NCI-H2029 (cell line): ENCODE results near the gene KIAA1755.
"Not testable (repeated sequence)": the region's sequence is repeated elsewhere in the genome, so short reads cannot be mapped to it uniquely, and the experiment has no call there.

ENCODE experiments used
- DNase-seq: peaks from one replicate; lab custom pipeline; 2025; lab: John Stamatoyannopoulos, UW

KIAA1755 gene

DNA sequence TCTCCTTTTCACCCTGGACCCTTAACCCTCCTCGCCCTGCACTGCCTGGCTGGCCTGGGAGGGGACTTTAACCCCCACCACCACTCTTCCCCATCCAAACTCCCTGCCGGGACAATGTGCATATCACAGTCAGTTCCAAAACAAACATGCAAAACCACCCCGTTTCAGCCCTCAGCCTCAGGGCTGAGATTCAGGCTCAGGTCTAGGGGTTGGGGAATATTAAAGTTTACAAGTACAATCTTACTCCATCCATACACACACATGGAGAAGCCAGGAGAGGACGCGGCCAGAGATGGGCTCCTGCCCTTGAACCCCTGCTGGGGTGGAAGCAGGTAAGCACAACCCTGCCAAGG is 534 bp downstream of the KIAA1755 start:
- DNase-seq: no peak

DNA sequence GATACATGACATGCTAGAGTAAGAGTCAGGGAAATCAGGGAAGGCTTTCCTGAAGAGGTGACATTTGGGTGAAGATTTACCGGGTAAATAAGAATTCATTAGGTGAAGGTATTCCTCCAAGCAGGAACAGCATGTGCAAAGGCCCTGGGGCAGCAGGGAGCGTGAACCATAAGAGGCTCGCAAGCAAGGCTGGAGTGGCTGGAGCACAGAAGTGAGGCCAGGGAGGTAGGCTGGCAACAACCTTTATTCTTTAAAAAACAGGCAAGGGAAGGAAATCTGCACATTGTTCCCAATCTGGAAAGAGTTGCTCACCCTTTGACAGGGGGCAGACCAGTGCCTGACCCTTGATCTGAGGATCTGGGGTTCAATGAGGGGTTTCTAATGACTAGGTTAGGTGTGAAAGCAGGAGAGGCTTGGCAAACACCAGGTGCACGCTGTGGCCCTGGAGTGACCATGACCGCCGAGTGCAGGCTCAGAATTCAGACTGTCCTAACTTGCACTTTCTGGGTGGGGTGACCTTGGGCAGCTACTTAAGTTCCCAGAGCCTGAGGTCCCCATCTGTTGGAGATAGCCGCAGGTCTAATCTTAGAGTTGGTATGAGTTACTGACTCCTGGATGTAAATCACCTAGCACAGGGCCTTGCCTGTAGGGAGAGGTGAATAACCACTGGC is 1.9 kb downstream of the KIAA1755 start:
- no peak for DNase-seq

DNA sequence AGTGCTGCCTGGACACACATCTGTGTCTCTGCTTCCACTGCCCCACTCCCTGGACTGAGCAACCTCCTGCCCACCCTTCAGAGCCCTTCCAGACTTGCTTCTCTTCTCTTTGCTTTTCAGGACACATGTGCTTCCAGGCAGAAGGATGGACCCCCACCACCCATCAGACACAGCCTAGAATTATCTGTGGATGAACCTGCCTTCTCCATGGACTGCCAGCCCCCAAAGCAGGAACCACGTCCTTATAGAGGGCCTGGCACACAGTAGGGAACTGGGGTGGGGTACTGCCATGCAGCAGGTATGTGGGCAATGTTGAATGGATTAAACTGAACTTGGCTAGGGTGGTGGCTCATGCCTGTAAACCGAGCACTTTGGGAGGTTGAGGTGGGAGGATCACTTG is 3.6 kb downstream of the KIAA1755 start:
- no peak for DNase-seq

DNA sequence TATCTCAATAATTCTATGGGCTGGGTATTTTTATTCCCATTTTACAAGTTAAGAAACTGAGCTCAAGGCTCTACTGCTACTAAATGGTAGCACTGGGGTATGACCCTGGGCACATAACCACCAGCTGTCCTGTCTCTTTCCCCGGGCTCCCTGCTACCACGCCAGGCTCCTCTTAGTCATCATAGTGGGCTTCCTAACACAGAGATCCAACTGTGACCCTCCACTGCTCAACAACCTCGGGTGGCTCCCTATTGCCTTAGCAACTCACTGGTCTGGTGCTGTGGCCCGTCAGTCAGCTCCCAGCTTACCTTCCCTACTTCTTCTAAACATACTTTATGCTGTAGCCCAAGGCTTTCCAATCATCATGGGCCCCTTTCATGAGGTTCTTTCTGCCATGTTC is 4.5 kb downstream of the KIAA1755 start:
- no peak for DNase-seq

DNA sequence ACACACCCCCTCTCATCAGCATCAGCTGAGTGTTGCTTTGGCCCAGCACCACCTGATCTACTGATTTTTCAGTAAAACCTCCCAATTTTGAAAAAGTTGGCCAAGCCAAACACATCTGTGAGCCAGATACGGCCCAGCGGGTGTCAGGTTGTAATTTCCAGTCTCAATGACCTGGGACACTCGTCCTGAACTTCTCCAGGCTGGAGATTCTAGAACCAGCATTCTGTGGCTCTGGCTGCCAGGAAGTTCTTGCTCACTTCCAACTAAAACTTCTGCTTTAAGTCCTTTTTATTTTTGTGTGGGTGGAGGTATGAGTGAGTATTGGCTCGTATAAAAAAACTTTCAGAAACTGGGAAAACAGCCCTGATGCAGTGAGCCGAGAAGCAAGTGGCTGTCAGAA is 5.1 kb downstream of the KIAA1755 start:
- no peak for DNase-seq

DNA sequence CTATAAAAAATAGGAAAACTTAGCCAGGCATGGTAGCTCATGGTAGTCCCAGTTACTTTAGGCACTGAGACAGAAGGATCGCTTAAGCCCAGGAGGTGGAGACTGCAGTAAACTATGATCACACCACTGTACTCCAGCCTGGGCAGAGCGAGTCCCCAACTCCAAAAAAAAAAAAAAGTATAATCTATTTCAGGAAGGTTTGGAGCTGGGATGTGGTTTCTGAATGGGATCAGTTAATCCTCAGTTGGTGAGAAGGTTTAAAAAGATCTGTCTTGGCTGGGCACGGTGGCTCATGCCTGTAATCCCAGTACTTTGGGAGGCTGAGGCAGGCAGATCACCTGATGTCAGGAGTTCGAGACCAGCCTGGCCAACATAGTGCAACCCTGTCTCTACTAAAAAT is 5.9 kb downstream of the KIAA1755 start:
- DNase-seq: not testable (repeated sequence)

DNA sequence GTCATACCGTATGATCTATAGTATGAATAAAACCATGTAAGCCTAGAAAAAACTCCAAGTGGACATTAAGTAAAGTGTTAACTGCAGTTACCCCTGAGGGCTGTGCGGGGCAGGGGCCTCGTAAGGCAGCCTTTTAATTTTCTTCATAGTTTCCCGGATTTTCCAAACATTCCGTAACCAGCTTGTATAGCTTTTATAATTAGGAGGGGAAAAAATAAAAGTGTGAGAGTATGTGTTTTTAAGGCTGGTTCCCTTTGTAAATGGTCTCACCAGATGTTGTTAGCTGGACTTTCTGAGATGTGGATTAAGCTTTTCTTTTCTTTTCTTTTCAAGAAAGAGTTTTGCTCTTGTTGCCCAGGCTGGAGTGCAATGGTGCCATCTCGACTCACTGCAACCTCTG is 7.0 kb downstream of the KIAA1755 start:
- DNase-seq: no peak

DNA sequence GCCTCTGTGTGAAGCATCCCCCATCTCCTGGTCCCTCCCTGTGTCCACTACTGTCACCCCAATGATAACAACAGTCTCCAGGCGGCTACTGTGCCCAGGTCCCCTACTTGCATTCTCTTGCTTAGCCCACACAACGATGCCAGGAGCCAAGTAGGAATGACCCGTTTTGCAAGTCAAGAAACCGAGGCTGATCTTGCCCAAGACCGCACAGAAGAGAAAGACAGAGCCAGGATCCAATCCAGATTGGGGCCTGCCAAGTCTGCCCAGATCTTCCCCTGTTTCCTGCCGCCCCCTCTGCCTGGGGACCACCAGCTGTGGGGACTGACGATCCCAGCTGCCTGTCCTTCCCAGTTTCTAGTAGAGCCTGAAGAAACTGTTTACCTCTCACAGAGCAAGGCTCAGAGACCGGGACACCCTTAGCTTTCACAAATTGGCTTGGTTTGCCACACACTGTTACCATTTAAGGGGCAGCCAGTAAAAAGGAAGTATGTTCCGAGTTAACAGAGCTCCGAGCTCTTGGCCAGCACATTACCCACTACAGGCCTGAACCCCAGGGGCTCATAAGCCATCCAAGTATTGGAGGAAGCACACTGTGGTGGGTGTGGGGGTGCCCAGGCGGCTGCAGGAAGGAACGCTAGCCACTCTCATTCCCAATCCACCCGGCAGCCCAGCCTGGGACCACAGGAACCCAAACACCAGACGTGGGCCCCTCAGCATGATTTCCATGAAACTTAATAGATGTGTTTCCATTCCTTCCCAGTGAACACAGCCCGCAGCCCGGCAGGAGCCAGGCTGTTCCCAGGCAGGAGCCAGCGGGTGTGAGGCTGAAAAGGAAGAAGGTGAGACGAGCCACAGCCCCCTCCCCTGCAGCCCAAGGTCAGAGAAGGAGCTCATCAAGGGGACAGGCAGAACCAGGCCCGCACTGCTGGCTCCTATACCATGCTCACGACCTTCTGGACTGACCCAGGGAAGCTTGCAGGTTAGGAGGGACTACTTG is 7.9 kb downstream of the KIAA1755 start:
- DNase-seq: no peak

DNA sequence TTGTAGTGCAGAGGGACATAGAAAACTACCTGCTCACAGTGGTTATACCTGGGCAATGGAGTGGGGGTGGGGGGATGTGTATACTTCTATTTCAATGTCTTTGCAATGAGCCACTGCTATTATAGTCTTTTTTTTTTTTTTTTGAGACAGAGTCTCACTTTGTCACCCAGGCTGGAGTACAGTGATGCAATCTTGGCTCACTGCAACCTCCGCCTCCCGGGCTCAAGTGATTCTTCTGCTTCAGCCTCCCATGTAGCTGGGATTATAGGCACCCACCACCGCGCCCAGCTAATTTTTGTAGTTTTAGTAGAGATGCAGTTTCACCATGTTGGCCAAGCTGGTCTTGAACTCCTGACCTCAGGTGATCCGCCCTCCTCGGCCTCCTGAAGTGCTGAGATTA is 9.1 kb downstream of the KIAA1755 start:
- DNase-seq: not testable (repeated sequence)

DNA sequence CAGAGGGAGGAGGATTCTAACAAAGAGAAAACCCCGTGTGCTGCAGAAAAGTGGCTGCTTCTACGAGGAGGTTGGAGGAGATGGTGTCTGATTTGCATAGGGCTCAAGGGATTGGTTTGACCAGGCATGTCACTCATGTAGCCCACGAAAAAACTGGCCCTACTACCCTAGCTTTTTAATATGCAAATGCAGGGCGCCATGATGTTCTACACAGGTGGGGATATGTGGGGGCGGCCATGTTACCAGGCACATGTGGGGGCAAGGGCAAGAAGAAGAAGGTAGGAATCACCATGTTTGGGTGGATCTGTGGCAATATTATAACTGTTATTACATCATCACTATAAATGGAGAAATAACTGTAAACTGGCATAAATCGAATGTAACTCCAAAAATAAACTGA is 9.9 kb downstream of the KIAA1755 start:
- DNase-seq: no peak

DNA sequence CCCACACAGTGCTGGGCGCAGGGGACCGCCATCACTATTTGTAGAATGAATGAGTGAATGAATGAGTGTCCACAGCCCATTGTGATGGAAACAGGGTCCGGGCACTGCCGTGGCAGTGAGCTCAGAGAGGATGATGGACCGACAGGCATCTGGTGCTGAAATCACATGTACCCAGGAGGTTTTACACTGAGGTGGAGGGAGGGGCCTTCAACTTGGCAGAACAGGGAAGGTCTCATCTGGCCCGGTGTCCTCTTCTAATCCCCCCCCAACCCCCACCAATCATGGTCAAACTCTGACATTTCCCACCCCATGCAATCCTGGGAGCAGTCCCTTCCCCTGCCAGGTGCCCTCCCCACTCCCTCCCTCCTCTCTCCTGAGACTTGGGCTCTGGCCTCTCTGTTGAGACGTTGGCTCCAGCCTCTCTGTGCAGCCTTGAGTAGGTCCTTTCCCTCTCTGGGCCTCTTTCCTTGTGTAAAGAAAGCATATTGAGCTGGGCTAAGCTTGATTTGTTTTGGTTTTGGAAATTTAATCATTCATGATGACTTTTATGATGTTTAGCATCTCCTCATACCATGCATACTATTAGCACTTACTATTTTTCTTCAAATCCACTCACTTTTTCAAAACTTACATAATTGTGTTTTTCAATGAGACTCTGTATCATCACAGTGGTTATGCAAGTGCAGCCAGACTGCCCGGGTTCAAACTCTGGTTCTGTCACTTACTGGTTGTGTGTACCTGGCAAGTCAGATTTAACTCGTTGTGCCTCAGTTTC is 10.8 kb downstream of the KIAA1755 start:
- DNase-seq: no peak

DNA sequence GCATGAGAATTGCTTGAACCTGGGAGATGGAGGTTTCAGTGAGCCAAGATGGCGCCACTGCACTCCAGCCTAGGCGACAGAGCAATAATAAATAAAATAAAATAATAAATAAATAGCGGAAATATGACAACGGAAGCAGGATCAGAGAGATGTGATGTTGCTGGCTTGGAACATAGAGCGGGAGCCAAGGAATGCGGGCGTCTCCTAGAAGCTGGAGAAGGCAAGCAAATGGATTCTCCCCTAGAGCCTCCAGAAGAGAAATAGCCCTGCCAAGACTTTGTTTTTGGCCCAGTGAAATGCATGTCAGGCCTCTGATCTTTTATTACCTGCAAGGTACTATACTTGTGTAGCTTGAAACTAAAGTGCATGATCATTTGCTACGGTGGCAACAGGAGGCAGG is 12.4 kb downstream of the KIAA1755 start:
- DNase-seq: no peak

DNA sequence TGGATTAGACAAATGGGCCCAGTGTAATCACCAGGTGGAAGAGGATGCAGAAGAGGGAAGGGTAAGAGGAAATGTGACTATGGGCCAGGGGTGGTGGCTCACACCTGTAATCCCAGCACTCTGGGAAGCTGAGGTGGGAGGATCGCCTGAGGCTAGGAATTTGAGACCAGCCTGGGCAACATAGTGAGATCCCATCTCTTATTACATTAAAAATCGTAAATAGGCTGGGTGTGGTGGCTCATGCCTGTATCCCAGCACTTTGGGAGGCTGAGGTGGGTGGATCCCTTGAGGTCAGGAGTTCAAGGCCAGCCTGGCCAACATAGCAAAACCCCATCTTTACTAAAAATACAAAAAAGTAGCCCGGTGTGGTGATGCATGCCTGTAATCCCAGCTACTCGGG is 12.8 kb downstream of the KIAA1755 start:
- DNase-seq: not testable (repeated sequence)

DNA sequence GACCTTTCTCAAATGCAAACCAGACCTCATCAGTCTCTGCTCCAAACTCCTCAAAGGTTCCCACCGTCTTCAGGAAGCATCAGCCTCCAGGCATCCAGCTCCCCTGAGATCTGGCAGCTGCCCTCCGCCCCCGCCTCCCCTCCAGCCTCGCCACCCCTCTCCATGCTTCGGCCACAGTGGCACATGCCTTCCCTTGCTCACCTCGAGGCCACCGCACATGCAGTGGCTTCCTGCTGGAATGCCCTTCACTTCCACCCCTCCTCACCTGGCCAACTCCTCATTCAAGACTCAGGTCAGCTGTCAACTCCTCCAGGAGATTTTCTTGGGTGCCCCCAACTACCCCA is 13.4 kb downstream of the KIAA1755 start:
- no peak for DNase-seq

DNA sequence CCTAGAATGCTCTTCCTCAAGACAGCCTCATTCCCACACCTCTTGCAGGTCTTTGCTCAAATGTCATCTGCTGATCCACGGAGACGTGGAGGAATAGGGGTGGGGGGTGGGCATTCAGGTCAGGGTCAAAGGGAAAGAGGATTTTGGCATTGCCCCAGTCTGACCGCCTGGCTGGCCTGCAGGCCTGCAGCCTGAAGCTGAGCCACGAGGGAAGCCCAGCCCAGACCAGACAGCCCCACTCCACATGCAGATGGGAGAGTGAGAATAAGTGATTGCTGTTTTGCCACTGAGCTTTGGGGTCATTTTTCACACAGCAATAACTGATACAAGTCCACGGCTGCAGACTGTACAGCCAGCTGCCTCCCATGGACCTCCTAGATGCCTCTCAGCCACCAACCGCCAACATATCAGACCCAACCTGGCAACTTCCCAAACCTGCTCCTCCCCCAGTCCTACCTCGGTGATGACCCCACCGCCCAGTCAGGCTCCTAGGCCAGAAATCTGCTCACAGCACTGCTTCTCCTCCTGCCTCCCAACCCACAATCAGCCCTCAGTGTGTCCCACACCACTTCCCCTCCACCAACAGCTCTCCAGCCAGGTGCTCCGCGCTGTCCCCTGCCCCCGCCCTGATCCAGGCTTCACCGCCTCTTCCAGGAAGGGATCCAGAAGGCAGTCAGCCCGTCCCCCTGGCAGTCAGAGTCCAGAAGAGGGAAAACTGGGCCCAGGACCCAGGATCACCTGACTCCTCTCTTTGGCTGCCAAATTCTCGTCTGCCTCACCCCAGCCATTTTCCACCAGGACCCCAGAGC is 14.0 kb downstream of the KIAA1755 start:
- DNase-seq: no peak

DNA sequence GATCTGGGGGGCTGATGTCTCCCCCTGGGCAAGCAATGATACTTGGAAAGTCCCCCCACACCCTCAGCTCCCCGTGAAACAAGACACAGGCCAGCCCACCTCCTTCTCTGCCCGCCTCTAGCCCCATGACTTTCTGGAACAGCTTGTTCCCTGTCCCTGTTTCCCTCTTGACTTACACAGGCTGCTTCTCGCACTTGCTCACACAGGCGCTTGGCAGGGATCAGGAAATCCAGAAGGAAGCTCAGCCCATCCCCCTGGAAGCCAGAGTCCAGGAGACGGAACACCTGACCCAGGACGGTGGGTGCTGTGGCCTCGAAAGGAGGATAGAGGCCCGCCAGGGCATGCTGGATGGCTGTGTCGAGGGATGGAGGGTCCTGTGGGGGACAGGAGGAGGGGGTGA is 14.8 kb downstream of the KIAA1755 start:
- DNase-seq: no peak

DNA sequence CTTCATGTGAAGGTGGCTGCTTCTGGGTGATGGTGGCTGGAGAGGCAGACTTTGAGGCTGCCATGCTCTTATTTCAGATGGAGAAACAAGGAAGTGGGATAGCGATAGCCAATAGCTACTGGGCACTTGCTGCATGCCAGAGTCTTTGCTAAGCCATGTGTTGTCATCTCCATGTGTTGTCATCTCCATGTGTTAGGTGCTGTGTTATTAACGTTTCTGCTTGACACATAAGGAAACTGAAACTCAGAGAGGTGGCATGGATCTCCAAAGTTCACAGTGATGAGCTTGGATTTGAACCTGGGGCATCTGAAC is 16.9 kb downstream of the KIAA1755 start:
- DNase-seq: no peak

DNA sequence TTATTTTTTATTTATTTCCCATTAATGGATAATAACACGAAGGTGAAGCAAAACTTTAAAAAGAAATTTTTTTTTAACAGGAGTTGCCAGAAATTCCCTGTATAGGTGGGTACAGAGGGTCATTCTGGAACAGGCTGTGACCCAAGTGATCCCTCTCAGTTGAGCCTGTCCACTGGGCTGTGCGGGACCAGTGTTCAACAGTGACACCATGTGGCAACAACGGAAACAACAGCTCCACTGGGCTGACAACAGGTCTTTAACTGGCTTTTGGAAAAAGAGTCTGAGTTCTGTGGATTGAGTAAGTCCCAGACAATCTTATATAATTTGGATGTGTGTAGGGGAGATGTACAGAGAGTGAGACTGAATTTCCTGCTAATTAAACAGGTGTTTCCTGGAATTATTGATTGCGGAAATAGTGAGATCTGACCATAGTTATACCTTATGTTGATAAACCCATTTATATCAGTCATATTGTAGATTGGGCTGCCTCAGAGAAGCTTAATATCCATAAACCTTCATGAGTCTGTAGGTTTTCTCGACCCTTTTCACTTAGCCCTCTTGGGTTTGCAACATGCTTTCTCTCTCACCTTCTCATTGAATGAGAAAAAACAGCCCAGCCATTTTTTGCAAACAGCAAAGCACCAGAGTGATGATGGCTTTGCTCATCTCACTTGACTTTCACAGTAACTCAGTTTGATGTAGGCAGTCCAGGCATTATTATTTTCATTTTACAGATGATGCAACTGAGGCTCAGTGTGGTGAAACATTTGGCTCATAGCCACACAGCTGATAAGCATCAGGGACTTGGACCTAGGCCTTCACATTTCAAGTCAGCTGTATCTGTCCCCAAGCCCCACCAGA is 17.5 kb downstream of the KIAA1755 start:
- no peak for DNase-seq

DNA sequence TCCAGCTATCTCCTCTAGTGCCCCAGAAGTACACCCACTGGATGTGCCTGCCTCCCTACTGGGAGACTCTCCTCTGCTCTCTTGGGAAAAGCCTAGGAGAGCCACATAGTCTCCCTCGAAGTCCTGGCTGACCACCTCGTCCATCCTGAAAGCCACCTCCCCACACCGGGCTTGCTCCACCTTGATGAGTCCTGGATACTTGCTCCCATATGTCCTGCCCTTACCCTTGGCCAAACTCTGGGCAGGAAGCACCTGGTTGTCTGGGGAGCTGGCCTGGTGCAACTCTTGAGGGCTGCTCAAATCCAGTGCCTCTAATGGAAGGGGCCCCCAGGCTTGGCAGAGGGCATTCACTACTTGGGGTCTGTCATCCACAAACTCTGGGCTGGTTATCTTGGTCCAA is 19.3 kb downstream of the KIAA1755 start:
- DNase-seq: no peak

DNA sequence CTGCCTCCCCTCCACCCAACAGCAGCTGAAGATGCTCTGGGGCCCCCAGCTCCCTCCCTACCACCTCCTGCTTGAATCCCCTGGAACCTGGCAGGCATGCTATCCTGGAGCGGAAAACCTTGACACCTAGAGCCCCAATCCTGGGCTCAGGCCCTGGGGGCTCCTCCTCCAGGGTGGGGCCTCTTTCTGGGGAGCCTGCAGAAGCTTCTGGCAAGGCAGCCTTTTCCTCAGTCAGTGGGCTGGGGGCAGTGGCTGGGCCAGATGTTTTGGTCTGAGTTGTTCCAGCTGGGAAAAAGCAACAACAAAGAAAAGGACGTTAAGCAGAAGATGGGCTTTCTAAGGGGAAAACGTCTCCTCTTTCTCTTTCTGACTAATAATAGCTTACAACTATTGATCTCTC is 21.1 kb downstream of the KIAA1755 start:
- DNase-seq: no peak

DNA sequence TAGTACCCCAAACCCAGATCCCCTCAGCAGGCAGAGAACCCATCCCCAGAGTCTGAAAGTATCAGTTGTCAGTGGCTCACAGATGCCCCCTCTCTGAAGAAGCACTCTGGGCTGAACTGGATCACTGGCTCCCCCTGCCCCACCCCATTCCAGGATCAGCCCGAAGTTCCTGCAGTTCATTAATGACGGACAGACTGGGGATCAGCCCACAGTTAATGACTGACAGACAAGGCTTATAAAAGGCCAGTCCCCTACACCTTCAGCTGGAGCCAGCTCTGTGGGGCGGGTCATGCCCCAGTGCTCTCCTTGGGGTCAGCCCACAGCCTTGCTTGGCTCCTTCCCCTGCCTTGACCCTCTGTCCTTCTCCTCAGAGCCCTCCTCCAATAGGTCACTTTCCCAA is 21.7 kb downstream of the KIAA1755 start:
- DNase-seq: no peak
